ENCODE data around the gene TAS2R30.
"Not testable (repeated sequence)": the region's sequence is repeated elsewhere in the genome, so short reads cannot be mapped to it uniquely, and the experiment has no call there.

Gene TAS2R30

GRCh38 chr12:11106288-11106687, 28.2 kb downstream of the TAS2R30 start:
- DNase-seq (ENCODE audit: low read depth), result no peak
- TF ChIP-seq CTCF (conservative IDR thresholded peaks at IDR 0.05; ENCODE audit: low read depth, low read length), result no peak
- H3K4me3 ChIP-seq (ENCODE audit: low read length), result no peak overlapping the region

DNA sequence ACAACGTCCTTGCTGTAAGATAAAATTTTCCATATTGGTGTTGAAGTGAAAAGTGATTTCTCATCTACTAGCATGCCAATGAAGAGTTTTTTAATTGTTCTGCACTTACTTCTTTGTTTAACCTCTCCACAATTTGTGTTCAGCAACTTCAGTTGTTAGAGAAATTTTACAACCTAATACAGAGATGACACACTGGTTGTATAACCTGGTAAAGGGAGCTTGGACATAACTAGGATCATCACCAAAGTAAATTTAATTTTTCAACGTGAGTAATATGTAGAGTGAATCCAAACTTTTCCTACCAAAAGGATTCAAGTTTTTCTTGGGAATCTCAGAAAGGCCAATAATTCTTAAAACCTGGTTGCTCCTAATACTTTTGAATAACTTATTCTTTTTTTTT, 28.9 kb downstream of the TAS2R30 start:
- no peak for DNase-seq (ENCODE audit: low read depth)
- H3K4me3 ChIP-seq (ENCODE audit: low read length), result no peak overlapping the region
- no peak for TF ChIP-seq CTCF (conservative IDR thresholded peaks at IDR 0.05; ENCODE audit: low read depth, low read length)

DNA sequence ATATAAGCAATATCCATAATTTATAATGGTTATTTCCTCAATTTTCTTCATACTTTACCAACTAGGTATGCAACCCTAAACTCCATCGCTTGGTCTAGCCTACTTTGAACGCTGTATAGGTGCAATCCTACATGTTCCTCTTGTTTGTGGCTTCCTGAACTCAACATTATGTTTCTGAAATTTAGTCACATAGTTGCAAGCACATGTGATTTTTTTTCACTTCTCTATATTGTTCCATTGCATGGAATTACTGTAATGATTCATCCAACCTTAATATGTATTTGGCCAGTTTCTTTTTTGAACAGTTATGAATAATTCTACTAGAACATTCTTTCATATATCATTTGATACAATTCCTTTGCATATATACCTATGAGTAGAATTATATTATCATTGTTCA, 39.5 kb downstream of the TAS2R30 start:
- DNase-seq (ENCODE audit: low read depth), result not testable (repeated sequence)

GRCh38 chr12:11092128-11092527, 42.3 kb downstream of the TAS2R30 start, which contains the start of gene TAS2R43:
Gene TAS2R43, minus strand, starts transcription at chr12:11092313. Its CDS starts 84 bp downstream, at chr12:11092229.
- DNase-seq (ENCODE audit: low read depth), result no peak
- TF ChIP-seq CTCF (conservative IDR thresholded peaks at IDR 0.05; ENCODE audit: low read depth, low read length), result no peak
- H3K4me3 ChIP-seq (ENCODE audit: low read length), result no peak within 1 kb of the TSS

More for the DNA sequence above, 39.5 kb downstream of the TAS2R30 start:
- H3K4me3 ChIP-seq (ENCODE audit: low read length), result not testable (repeated sequence)

DNA sequence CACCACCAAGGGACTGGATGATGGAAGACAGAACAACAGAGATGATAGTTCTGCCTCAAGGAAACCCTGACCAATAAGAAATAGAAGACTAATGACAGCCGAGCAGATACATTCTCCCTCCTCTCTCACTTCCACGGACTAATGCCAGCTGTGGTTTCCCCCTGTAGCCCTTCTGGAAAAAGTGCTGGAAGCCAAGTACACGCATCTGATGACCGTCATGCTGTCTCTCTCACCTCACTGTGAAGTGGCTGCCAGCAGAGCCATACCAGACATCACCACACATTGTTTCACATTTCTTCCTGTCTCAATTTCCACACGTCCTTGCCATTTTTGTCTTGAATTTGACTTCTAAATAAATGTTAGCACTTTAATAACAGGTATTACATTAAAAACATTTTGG, 45.2 kb downstream of the TAS2R30 start:
- TF ChIP-seq CTCF (conservative IDR thresholded peaks at IDR 0.05; ENCODE audit: low read depth, low read length), result no peak

DNA sequence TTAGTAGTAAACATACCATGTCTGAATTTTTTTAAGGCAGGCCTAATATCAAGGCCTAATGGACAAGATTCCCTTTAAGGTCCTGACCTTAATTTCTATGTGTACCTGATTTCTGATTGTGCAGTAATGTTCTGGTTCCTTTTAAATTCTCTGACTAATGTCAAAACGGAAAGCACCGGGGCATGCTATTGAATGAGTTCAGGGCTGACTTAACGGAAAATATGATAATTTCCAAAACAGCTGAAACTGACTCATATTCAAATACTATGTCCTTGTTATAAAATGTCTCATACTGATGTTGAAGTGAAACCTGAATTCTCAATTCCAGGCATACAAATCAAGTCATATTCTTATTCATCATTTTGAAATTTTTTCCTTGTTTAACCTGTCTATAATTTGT, 49.0 kb downstream of the TAS2R30 start:
- H3K4me3 ChIP-seq (ENCODE audit: low read length), result no peak overlapping the region
- TF ChIP-seq CTCF (conservative IDR thresholded peaks at IDR 0.05; ENCODE audit: low read depth, low read length), result no peak
- DNase-seq (ENCODE audit: low read depth), result no peak

More for the DNA sequence above, 45.2 kb downstream of the TAS2R30 start:
- H3K4me3 ChIP-seq (ENCODE audit: low read length), result no peak overlapping the region
- no peak for DNase-seq (ENCODE audit: low read depth)
